HEK293 (cell line): ENCODE data around the gene IGSF23.

ENCODE experiments used
- BCL11A ChIP-seq: fragments of 450-650 bp; formaldehyde crosslinking; IDR thresholded peaks from 2 replicates; pipeline ENCODE4 v1.5.1; 2016; ENCODE audit warnings: low read depth, missing biosample characterization, missing genetic modification characterization
- BCL11B ChIP-seq: fragments of 450-650 bp; formaldehyde crosslinking; IDR thresholded peaks from 2 replicates; pipeline ENCODE4 v1.5.1; 2016; ENCODE audit warnings: low read depth, missing biosample characterization, missing genetic modification characterization
- GLI4 ChIP-seq: fragments of 450-650 bp; formaldehyde crosslinking; IDR thresholded peaks from 2 replicates; pipeline ENCODE4 v1.5.1; 2016; ENCODE audit warnings: missing biosample characterization, missing genetic modification characterization
- HOXC10 ChIP-seq: sonication (generic); formaldehyde crosslinking; IDR thresholded peaks from 2 replicates; pipeline ENCODE4 v1.8.1; 2023; ENCODE audit warnings: mild to moderate bottlenecking, missing genetic modification reagents
- INSM2 ChIP-seq: fragments of 450-650 bp; formaldehyde crosslinking; IDR thresholded peaks from 2 replicates; pipeline ENCODE4 v1.5.1; 2016; ENCODE audit warnings: missing biosample characterization, missing genetic modification characterization
- KLF10 ChIP-seq: fragments of 450-650 bp; IDR thresholded peaks from 2 replicates; pipeline ENCODE4 v1.5.1; 2018; ENCODE audit warnings: missing biosample characterization, mild to moderate bottlenecking, missing genetic modification characterization
- OVOL3 ChIP-seq: fragments of 450-650 bp; formaldehyde crosslinking; IDR thresholded peaks from 2 replicates; pipeline ENCODE4 v1.5.1; 2016; ENCODE audit warnings: missing biosample characterization, missing genetic modification characterization
- PATZ1 ChIP-seq: fragments of 450-650 bp; formaldehyde crosslinking; IDR thresholded peaks from 2 replicates; pipeline ENCODE4 v1.5.1; 2016; ENCODE audit warnings: missing biosample characterization, missing genetic modification characterization
- SCRT2 ChIP-seq: fragments of 450-650 bp; formaldehyde crosslinking; IDR thresholded peaks from 2 replicates; pipeline ENCODE4 v1.5.1; 2016; ENCODE audit warnings: missing biosample characterization, missing genetic modification characterization
- SP2 ChIP-seq: fragments of 450-650 bp; formaldehyde crosslinking; IDR thresholded peaks from 2 replicates; pipeline ENCODE4 v1.5.1; 2016; ENCODE audit warnings: missing biosample characterization, missing genetic modification characterization
- SP3 ChIP-seq: fragments of 450-650 bp; formaldehyde crosslinking; IDR thresholded peaks from 2 replicates; pipeline ENCODE4 v1.5.1; 2016; ENCODE audit warnings: missing biosample characterization, missing genetic modification characterization
- ZBTB11 ChIP-seq: fragments of 450-650 bp; formaldehyde crosslinking; conservative IDR thresholded peaks from 2 replicates; pipeline ENCODE4 v1.5.1; 2016; ENCODE audit warnings: low read depth, missing biosample characterization, missing genetic modification characterization
- ZBTB21 ChIP-seq: fragments of 450-650 bp; formaldehyde crosslinking; IDR thresholded peaks from 2 replicates; pipeline ENCODE4 v1.5.1; 2017; ENCODE audit warnings: missing biosample characterization, missing genetic modification characterization
- ZEB2 ChIP-seq: fragments of 450-650 bp; formaldehyde crosslinking; IDR thresholded peaks from 2 replicates; pipeline ENCODE4 v1.5.1; 2016; ENCODE audit warnings: missing biosample characterization, missing genetic modification characterization
- ZNF184 ChIP-seq: fragments of 450-650 bp; IDR thresholded peaks from 2 replicates; pipeline ENCODE4 v1.5.1; 2018; ENCODE audit warnings: missing biosample characterization, mild to moderate bottlenecking, missing genetic modification characterization
- ZNF416 ChIP-seq: fragments of 450-650 bp; formaldehyde crosslinking; IDR thresholded peaks from 2 replicates; pipeline ENCODE4 v1.5.1; 2016; ENCODE audit warnings: missing biosample characterization, missing genetic modification characterization
- ZNF501 ChIP-seq: fragments of 450-650 bp; formaldehyde crosslinking; IDR thresholded peaks from 2 replicates; pipeline ENCODE4 v1.5.1; 2016; ENCODE audit warnings: missing biosample characterization, missing genetic modification characterization
- ZNF571 ChIP-seq: fragments of 450-650 bp; formaldehyde crosslinking; IDR thresholded peaks from 2 replicates; pipeline ENCODE4 v1.5.0; 2017; ENCODE audit warnings: missing biosample characterization, missing genetic modification characterization
- ZNF639 ChIP-seq: fragments of 450-650 bp; formaldehyde crosslinking; IDR thresholded peaks from 2 replicates; pipeline ENCODE4 v1.5.1; 2016; ENCODE audit warnings: missing biosample characterization, missing genetic modification characterization
- ZNF658 ChIP-seq: fragments of 450-650 bp; formaldehyde crosslinking; IDR thresholded peaks from 2 replicates; pipeline ENCODE4; 2016; ENCODE audit warnings: missing biosample characterization, missing genetic modification characterization
- ZNF747 ChIP-seq: fragments of 450-650 bp; formaldehyde crosslinking; IDR thresholded peaks from 2 replicates; pipeline ENCODE4 v1.5.1; 2016; ENCODE audit warnings: missing biosample characterization, missing genetic modification characterization
- ZNF776 ChIP-seq: fragments of 450-650 bp; formaldehyde crosslinking; IDR thresholded peaks from 2 replicates; pipeline ENCODE4 v1.5.0; 2017; ENCODE audit warnings: missing biosample characterization, missing genetic modification characterization, borderline replicate concordance
- ZNF785 ChIP-seq: fragments of 450-650 bp; formaldehyde crosslinking; IDR thresholded peaks from 2 replicates; pipeline ENCODE4 v1.5.1; 2016; ENCODE audit warnings: missing biosample characterization, missing genetic modification characterization
- ZNF792 ChIP-seq: fragments of 450-650 bp; formaldehyde crosslinking; IDR thresholded peaks from 2 replicates; pipeline ENCODE4 v1.5.1; 2016; ENCODE audit warnings: missing biosample characterization, missing genetic modification characterization
- ZNF843 ChIP-seq: fragments of 450-650 bp; formaldehyde crosslinking; IDR thresholded peaks from 2 replicates; pipeline ENCODE4 v1.5.1; 2016; ENCODE audit warnings: missing biosample characterization, missing genetic modification characterization
- TF ChIP-seq, protein P1 (sequence below): fragments of 450-650 bp; IDR thresholded peaks from 2 replicates; pipeline ENCODE4 v1.5.1; 2018; ENCODE audit warnings: missing biosample characterization, missing genetic modification characterization

The IGSF23 gene

DNA sequence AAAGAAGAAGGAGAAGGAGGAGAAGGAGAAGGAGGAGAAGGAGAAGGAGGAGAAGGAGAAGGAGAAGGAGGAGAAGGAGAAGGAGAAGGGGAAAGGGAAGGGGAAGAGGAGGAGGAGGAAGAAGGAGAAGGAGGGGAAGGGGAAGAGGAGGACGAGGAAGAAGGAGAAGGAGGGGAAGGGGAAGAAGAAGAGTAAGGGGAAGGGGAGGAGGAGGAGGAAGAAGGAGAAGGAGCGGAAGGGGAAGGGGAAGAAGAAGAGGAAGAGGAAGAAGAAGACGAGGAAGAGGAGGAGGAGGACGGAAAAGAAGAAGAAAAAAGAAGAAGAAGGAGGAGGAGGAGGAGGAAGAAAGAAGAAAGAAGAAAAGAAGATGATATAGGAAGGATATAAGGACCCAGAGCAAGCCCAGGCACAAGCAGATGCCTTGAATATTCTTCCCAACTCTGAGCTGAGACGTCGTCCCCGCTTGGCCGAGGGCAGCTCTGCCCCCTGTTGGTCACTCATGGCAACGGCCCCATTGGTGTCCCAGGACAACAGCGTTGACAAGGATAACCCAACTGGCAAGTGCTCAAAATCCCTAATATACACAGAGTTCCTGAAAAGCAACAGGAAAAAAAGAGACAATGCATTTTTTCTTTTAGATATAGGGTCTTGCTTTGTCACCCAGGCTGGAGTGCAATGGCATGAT lies 30.6 kb upstream of the IGSF23 start (continued):
- TF ChIP-seq INSM2 (tag by site-specific recombination), result no peak
- TF ChIP-seq KLF10 (tag by site-specific recombination), result no peak
- no peak for TF ChIP-seq ZBTB11 (tag by site-specific recombination)
- TF ChIP-seq ZNF785 (tag by site-specific recombination), result 0 out of 2 replicates have a peak, but pooled peaks have one; percentile 30
- no peak for TF ChIP-seq ZNF747 (tag by site-specific recombination)
- TF ChIP-seq ZNF792 (tag by site-specific recombination), result no peak
- TF ChIP-seq PATZ1, result peak; percentile 20; the same call in 1 of the 2 replicates
- no peak for TF ChIP-seq HOXC10 (CRISPR knock-in tag)
- peak; percentile 44; the same call in 1 of the 2 replicates for TF ChIP-seq GLI4 (tag by site-specific recombination)
- no peak for TF ChIP-seq ZNF571 (tag by site-specific recombination)
- no peak for TF ChIP-seq ZNF776 (tag by site-specific recombination)
- no peak for TF ChIP-seq ZNF416 (tag by site-specific recombination)
- no peak for TF ChIP-seq SP2 (tag by site-specific recombination)
- TF ChIP-seq SCRT2 (tag by site-specific recombination), result no peak
- no peak for TF ChIP-seq OVOL3 (tag by site-specific recombination)
- no peak for TF ChIP-seq ZNF658 (tag by site-specific recombination)
- TF ChIP-seq ZEB2 (tag by site-specific recombination), result no peak
- TF ChIP-seq, protein P1, sequence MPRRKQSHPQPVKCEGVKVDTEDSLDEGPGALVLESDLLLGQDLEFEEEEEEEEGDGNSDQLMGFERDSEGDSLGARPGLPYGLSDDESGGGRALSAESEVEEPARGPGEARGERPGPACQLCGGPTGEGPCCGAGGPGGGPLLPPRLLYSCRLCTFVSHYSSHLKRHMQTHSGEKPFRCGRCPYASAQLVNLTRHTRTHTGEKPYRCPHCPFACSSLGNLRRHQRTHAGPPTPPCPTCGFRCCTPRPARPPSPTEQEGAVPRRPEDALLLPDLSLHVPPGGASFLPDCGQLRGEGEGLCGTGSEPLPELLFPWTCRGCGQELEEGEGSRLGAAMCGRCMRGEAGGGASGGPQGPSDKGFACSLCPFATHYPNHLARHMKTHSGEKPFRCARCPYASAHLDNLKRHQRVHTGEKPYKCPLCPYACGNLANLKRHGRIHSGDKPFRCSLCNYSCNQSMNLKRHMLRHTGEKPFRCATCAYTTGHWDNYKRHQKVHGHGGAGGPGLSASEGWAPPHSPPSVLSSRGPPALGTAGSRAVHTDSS (tag by site-specific recombination), result peak; percentile 93
- TF ChIP-seq ZNF184 (tag by site-specific recombination), result no peak
- TF ChIP-seq BCL11B (tag by site-specific recombination), result no peak
- TF ChIP-seq ZNF639 (tag by site-specific recombination), result no peak
- TF ChIP-seq ZBTB21 (tag by site-specific recombination), result no peak
- TF ChIP-seq BCL11A (tag by site-specific recombination), result no peak
- TF ChIP-seq ZNF501 (tag by site-specific recombination), result no peak
- no peak for TF ChIP-seq SP3
- TF ChIP-seq ZNF843 (tag by site-specific recombination), result no peak; the same call in 1 of the 2 replicates
